HFF-Myc (cell line): ENCODE measurements around the gene PAX7.

Experiments
- DNase-seq: peaks from one replicate; pipeline ENCODE4 v3.0.0-alpha.2; 2011; ENCODE audit warnings: low read depth; ENCODE audit errors: extremely low read depth
- H3K4me3 ChIP-seq: replicated peaks from 2 replicates; pipeline ENCODE4 v1.5.1; 2011; ENCODE audit warnings: low read depth, mild to moderate bottlenecking, control low read depth, low read length
- CTCF ChIP-seq: IDR thresholded peaks from 2 replicates; pipeline ENCODE4 v1.5.1; 2012; ENCODE audit warnings: mild to moderate bottlenecking, low read depth, low read length, control low read depth; ENCODE audit errors: missing control alignments

The PAX7 gene

GRCh38 chr1:18794561-18794960 lies 163.9 kb downstream of the PAX7 start:
- no peak for TF ChIP-seq CTCF
- no peak overlapping the region for H3K4me3 ChIP-seq
- no peak for DNase-seq

- DNase-seq = no peak
- no peak for TF ChIP-seq CTCF
- no peak overlapping the region for H3K4me3 ChIP-seq
Observed at GRCh38 chr1:18795002-18795689, 164.5 kb downstream of the PAX7 start.

- no peak overlapping the region for H3K4me3 ChIP-seq
- no peak for DNase-seq
- no peak for TF ChIP-seq CTCF
Observed at GRCh38 chr1:18796950-18797349, 166.3 kb downstream of the PAX7 start.
